IPS-NIHi11 (cell line): ENCODE results near the gene KITLG.
A peak's percentile ranks its signal among the peaks of the same experiment; 100 is the strongest.
"Not testable (repeated sequence)": the region's sequence is repeated elsewhere in the genome, so short reads cannot be mapped to it uniquely, and the experiment has no call there.

ENCODE experiments used
- DNase-seq: peaks from one replicate; pipeline ENCODE4 v3.0.0; 2012; ENCODE audit warnings: mixed read lengths, low spot score

KITLG gene

DNA sequence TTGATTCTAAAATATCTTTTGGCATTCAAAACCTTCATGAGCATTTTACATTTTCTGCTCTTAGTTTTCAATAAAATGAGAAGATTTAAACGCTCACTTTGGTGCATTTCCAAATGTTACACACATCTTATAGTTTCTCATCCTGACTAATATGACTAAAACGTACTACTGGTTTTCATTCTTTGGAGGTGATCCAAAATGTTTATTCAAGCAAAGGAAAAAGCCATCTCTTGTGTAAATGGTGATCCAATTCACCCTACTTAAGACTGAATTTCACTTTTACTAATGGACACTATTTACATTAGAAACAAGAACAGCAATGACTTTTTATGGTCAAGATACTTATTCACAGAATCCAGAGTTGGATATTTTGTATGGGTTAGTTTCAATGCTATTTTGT lies 86.6 kb downstream of the KITLG start:
- DNase-seq: no peak

DNA sequence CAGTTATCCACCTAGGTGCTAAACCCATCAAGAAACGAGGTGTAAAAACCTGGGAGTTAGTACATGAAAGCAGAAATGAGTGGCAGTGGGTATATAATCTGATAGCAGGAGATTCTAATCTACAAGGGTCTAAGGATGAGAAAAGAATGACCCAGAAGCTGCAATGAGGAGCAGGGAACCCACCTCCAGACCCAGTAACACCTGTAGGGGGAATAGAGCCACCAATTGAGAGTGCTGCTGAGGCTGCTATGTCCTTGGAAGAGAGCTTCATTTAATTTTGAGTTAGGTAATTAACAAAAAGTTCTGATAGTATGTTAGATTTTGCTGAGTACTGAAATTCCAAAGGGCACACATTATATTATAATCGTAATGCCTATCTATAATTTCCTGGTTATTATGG lies 89.8 kb downstream of the KITLG start:
- DNase-seq: no peak

DNA sequence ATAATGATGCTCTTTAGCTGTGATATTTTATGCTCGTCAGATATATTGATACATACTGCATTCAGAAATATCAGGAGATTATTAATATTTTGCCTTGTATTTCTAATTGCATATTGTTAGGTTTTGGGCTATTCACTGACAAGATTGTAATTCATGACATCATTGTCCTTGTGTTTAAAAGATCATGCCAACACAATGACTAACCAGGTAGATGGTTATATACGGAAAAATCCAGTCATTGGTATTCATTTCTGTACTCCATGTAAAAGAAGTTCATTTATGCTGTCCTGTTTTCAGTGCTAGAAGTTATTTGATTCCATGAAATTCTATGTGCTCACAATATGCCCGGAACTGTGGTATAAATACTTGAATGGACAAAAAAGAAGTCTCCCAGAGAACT lies 107.5 kb downstream of the KITLG start:
- DNase-seq: no peak

DNA sequence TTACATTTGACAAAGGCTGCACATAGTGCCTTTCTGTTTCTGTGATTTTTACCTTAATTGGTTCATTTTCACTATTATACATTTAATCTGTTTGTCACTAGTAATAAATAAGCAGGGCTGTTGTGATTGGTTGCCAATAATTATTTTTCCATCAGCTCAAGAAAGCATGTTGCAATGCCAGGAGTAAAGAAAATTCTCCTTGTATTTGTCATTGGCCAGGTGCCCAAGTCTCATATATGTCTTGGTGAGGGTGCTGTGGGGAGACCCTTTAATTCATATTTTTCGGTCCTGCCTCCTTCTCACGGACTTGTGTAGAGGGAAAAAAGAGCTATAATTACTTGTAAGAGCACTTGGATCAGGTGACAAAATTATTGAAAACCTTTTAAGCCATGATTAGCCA lies 108.0 kb downstream of the KITLG start:
- no peak for DNase-seq

DNA sequence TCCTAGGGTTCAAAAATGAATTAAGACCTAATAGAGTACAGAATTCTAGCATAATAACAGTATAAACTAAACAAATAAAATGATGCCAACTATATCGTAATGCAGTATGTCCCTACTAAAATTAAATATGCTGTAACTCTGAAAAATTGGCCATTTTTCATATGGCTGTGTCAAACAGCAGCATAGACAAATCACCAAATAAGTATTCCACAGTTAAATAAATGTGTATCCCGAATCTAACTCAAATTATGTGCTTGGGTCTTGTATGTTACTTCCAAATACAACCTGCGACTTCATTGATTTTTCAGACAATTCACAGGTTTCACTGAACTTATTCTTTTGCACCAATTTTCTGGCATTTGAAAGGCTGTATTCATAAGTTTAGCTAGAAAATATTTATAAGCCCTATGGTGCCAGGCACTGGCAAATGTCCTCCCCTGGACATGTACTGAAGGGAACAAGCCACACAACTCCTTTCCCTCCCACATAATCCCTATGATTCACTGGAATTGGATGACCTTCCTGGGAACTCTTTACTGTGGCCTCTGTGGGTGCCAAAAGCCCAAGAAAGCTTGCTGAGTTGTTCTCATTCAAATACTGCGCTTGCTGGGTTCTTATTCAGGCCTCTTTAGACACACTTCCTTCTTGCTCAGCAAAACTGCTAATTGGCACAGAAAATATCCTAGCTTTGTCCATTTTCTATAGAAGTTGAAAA lies 108.8 kb downstream of the KITLG start:
- peak; percentile 22 for DNase-seq

DNA sequence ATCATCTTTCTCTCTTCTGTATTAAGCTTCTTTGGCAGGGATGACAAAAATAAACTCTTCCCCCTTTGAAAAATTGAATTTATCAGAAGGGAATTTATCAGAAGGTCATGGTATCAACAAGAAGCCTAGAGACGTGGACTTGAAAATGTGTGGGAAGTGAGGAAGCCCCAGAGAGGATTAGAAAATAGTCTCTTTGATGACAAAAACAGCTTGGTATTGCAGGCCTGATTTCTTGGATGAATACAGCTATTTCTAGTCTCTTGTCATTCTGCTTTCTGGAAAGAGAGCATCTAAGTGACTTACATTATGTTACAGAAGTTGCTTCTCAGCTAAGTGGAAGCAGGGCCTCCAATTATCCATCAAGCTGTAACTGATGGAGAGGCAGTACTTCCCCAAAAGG lies 111.1 kb downstream of the KITLG start:
- no peak for DNase-seq

DNA sequence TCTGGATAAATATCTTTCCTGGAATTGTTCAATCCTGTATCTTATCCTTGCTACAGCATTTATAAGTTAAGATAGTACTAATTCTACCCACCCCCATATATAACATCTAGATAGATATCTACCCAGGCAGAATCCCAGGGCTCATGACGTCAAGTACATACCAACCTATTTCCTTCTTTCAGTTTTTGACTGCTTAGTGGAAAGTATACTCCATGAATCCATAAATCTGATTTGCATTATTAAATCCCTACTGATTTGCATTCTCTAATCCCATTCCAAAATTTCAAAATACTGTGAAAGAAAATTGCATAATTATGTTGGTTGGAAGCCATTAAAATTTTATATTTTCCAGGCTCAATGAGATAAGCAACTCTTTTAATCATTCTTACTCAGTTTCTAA lies 111.7 kb downstream of the KITLG start:
- DNase-seq: no peak

DNA sequence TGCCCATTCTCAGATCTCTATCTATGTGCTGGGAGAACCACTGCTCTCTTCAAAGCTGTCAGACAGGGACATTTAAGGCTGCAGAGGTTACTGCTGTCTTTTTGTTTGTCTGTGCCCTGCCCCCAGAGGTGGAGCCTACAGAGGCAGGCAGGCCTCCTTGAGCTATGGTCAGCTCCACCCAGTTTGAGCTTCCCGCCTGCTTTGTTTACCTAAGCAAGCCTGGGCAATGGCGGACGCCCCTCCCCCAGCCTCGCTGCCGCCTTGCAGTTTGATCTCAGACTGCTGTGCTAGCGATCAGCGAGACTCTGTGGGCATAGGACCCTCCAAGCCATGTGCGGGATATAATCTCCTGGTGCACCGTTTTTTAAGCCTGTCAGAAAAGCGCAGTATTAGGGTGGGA lies 113.6 kb downstream of the KITLG start:
- not testable (repeated sequence) for DNase-seq

DNA sequence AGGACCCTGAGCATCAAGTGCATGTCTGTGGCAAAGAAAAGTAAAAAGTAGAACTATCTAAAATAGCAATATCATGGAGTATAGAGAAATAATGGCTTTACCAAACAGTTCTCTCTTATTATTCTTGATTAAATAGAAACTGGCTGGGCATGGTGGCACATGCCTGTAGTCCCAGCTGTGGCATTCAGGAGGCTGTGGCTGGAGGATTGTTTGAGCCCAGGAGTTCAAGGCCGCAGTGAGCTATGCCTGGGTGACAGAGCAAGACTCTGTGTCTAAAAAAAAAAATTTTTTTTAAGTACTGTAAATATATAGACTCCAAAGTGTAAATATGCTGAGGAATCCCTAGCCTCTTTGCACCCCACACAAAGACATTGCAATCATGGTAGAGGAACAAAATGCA lies 121.9 kb downstream of the KITLG start:
- DNase-seq: no peak

DNA sequence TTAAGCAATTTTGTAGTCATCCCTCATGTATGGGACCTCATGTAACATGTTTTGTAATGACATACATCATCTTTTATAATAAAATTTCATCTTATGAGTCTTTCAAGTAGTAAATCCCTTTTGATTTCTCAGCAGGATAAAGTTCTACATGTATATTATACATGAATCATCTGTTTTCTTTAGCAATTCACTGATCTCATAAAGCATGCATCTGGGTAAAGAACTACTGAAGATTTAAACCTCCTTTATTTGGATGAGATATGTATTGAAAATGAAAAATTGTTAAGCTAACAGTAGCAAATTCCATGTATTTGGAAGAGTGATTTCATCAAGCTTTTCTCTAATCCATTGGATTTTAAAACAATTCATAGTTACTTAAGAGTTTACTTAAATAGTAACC lies 126.9 kb downstream of the KITLG start:
- no peak for DNase-seq

DNA sequence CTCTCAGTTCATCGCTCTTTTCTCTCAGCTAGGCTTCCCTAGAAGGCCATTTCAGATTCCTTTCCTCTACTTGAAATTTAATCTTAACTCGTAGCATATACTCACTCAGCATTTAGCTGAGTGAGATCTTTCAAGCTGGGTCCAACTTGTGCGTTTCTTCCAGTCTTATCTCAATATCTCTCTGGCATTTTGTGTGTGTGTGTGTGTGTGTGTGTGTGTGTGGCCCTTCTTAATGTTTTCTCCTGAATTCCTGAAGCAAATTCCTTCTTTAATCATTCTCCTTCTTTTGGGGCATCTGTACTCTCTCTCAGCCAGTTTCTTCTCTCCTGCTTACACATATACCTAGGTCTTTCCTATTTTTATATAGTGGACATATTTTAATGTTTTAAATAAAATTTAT lies 129.1 kb downstream of the KITLG start:
- DNase-seq: no peak

DNA sequence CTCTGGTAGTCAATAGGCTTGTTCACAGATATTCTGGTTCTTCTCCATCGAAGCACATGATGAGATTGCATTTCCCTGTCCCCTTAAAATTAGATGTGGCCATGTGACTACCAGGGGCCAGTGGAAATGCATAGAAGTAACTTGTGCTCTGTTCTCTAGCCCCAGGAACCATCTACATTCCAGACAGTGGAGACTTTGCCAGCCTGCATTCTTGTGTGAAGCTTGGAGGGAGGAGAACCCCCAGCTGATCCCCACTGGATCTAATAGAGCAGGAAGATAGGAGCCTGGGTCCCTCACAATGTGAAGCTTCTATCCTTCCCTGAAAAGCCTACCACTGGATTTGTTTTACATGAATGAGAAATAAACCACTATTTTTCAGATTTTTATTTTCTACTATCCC lies 130.1 kb downstream of the KITLG start:
- no peak for DNase-seq

DNA sequence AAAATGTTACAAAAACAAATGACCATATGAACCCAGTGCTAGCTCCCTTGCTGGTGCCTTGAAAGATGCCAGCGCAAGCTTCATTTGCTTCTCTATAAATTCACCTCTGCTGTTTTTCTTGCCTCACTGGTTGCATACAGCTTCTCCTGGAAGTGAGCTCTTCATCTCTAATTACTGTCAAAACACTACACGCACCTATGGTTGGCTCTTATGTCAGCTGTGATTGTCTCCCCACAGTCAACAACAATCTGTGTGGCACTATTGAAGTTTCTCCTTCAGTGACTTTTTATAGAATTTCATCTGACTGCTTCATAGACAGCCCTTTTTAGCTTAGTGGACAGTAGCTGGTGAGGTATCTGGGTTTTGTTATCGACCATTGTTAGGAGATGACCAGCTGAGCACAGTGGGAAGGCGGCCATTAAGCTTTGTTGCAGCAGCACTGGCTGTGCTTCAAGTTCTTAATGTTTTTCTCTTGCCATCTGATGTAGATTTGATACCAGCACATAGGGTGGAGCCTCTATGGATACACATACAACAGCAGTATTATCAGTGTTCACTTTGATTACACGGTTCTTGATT lies 131.8 kb downstream of the KITLG start:
- DNase-seq: peak; percentile 22

DNA sequence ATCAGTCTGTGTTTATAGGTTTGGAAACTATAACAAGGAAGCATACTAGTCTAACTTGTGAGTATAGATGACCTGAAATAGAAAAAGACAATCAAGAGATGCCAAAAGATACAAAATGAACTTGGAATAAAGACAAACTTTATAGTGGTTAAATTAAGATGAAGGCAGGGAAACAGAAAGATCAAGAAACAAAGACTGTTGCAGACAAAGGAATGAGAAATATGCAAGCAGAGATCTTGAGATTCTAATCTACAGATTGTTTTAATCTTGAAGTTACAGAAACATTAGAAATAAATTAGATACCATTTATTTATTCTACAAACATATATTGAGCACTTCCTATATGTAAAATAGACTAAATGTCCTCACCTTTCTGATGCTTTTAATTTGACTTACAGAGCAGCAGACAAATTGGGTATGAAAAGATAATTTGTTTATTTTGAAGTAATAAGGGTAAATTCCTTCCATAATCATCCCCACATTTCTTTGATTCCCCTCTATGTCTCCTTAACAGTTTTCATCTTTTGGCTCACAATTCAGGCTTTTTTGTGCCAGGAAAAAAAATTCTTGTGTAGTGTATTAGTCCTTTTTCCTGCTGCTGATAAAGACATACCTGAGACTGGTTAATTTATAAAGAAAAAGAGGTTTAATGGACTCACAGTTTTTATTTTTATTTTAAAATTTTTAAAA lies 134.4 kb downstream of the KITLG start:
- DNase-seq: no peak

DNA sequence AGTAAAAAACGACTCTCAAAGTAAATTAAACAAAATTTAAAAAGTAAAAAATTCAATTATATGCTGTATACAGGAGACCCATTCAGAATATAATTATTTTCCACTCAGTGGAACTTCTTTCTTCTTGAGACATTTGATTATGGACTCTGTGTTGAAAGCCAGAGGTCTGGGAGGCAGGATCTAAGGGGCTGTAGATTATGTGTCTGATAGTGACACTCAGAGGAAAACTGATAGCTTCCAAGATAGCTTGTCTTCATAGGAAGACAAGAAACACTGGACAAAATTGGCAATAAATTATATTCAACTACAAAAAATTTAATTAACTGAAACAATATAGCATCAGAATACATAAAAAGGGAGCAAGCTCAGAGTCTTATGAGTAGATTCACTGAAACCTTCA lies 135.8 kb downstream of the KITLG start:
- DNase-seq: no peak
